Esophagus squamous epithelium (tissue), 4 donors: ENCODE data around the gene SMC5.

Source experiments
- POLR2A ChIP-seq, 4 donors: fragments of 450-650 bp; IDR thresholded peaks; one replicate each; pipeline ENCODE4 v1.6.1; 2017; ENCODE audit warnings: antibody characterized with exemption in 4 of 4, mild to moderate bottlenecking in 4 of 4, moderate library complexity in 3 of 4
- TF ChIP-seq, protein P1 (sequence below), 6 experiments: fragments of 450-650 bp in 4 of 6; fragments of 200-600 bp in 2 of 6; sonication (generic) in 2 of 6; IDR thresholded peaks; one replicate each; pipeline ENCODE4 v1.5.1; 2016 to 2019; ENCODE audit warnings: antibody characterized with exemption in 6 of 6, mild to moderate bottlenecking in 4 of 6, moderate library complexity in 4 of 6

DNA sequence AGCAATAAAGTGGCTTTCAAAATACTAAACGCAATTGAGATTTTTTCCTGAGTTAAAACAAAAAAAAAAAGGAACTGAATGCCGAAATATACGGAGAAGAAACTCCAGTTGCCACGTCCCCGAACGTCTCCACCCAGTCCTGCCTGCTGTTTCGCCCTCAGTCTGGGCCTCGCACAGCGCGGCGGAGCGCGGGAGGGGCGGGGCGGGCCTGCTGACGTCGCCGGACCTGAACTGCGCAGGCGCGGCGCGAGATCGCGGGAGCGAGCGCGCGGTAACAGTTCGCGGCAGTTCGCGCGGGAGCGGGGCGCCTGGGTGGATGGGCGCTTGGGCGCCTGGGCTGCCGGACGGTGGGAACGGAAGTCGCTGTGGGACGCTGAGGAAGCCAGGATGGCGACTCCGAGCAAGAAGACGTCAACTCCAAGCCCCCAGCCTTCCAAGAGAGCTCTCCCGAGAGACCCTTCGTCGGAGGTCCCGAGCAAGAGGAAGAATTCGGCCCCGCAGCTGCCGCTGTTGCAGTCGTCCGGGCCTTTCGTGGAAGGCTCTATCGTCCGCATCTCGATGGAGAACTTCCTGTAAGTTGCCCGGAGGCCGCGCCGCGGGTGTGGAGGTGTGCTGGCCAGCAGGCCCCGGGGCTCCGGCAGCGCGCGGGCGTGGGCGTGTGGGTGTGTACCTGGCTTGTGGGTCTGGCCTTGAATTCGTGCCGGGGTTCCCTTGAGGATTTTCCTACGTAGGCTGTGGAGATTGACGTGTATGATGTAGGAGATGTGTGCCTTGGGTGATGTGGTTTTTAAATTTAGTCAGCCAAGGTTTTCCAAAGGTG, at the start of gene SMC5:
- TF ChIP-seq, protein P1, sequence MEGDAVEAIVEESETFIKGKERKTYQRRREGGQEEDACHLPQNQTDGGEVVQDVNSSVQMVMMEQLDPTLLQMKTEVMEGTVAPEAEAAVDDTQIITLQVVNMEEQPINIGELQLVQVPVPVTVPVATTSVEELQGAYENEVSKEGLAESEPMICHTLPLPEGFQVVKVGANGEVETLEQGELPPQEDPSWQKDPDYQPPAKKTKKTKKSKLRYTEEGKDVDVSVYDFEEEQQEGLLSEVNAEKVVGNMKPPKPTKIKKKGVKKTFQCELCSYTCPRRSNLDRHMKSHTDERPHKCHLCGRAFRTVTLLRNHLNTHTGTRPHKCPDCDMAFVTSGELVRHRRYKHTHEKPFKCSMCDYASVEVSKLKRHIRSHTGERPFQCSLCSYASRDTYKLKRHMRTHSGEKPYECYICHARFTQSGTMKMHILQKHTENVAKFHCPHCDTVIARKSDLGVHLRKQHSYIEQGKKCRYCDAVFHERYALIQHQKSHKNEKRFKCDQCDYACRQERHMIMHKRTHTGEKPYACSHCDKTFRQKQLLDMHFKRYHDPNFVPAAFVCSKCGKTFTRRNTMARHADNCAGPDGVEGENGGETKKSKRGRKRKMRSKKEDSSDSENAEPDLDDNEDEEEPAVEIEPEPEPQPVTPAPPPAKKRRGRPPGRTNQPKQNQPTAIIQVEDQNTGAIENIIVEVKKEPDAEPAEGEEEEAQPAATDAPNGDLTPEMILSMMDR (IDR thresholded peaks at IDR 0.05), result no peak
- peak; percentile 9 to 98 (median 94) for TF ChIP-seq POLR2A (IDR thresholded peaks at IDR 0.05)
